ENCODE measurements around the gene CRNN.
A peak's percentile ranks its signal among the peaks of the same experiment; 100 is the strongest.

Gene CRNN

GRCh38 chr1:152413909-152414308 is at the start of gene CRNN:
TSS of gene CRNN (minus strand) at chr1:152414263. CDS start at chr1:152412233, 2,030 bp downstream.
- no peak for DNase-seq

- DNase-seq, result no peak
These were observed 48.6 kb upstream of the CRNN start for GRCh38 chr1:152462636-152463035.

- peak; percentile 8 to 10 for DNase-seq
These were observed 47.5 kb upstream of the CRNN start for GRCh38 chr1:152461544-152461943.

GRCh38 chr1:152460529-152460899 is 46.5 kb upstream of the CRNN start:
- no peak for DNase-seq

- peak; percentile 33 to 53 for DNase-seq
These were observed 45.8 kb upstream of the CRNN start for GRCh38 chr1:152459596-152460528.

GRCh38 chr1:152458384-152459185 is 44.5 kb upstream of the CRNN start:
- peak; percentile 45 to 75 for DNase-seq

- DNase-seq, result no peak
These were observed 43.5 kb upstream of the CRNN start for GRCh38 chr1:152457561-152457960.

GRCh38 chr1:152457071-152457470 is 43.0 kb upstream of the CRNN start:
- no peak for DNase-seq

GRCh38 chr1:152451254-152451653 is 37.2 kb upstream of the CRNN start:
- DNase-seq, result no peak

- no peak for DNase-seq
These were observed 35.6 kb upstream of the CRNN start for GRCh38 chr1:152449661-152450060.

GRCh38 chr1:152448496-152448895 is 34.4 kb upstream of the CRNN start:
- no peak for DNase-seq

- DNase-seq, result no peak
These were observed 34.0 kb upstream of the CRNN start for GRCh38 chr1:152448095-152448494.

- DNase-seq, result no peak
These were observed 33.4 kb upstream of the CRNN start for GRCh38 chr1:152447484-152447883.

- no peak for DNase-seq
These were observed 30.0 kb upstream of the CRNN start for GRCh38 chr1:152444045-152444444.

GRCh38 chr1:152442765-152443164 is 28.7 kb upstream of the CRNN start:
- no peak for DNase-seq

- no peak for DNase-seq
These were observed 28.2 kb upstream of the CRNN start for GRCh38 chr1:152442301-152442700.

GRCh38 chr1:152441756-152442155 is 27.7 kb upstream of the CRNN start:
- DNase-seq, result no peak

GRCh38 chr1:152440635-152441471 is 26.8 kb upstream of the CRNN start:
- DNase-seq, result peak; percentile 38 to 50

GRCh38 chr1:152436593-152437496 is 22.8 kb upstream of the CRNN start:
- no peak for DNase-seq

GRCh38 chr1:152427458-152427857 is 13.4 kb upstream of the CRNN start:
- DNase-seq, result no peak

- no peak for DNase-seq
These were observed 12.7 kb upstream of the CRNN start for GRCh38 chr1:152426731-152427130.

- no peak for DNase-seq
These were observed 5.9 kb upstream of the CRNN start for GRCh38 chr1:152419917-152420316.
